Keratinocyte (primary cell): ENCODE data around the gene C2orf72.

Experiments used
- EZH2 ChIP-seq: IDR thresholded peaks from one replicate; pipeline ENCODE4 v1.6.1; 2012; ENCODE audit warnings: inconsistent platforms, mild to moderate bottlenecking, low read length, moderate library complexity
- TF ChIP-seq, protein P1 (sequence below), 3 experiments: IDR thresholded peaks in 1 of 3; conservative IDR thresholded peaks in 1 of 3; optimal IDR thresholded peaks in 1 of 3; 2 replicates in 2 of 3; 3 replicates in 1 of 3; pipeline versions ENCODE3 to v1.5.1; 2011; ENCODE audit warnings: low read length in 3 of 3, mild to moderate bottlenecking in 3 of 3, moderate library complexity in 2 of 3, control low read depth in 1 of 3, inconsistent platforms in 1 of 3; ENCODE audit not compliant: insufficient read depth in 2 of 3; ENCODE audit errors: extremely low read depth in 1 of 3

DNA sequence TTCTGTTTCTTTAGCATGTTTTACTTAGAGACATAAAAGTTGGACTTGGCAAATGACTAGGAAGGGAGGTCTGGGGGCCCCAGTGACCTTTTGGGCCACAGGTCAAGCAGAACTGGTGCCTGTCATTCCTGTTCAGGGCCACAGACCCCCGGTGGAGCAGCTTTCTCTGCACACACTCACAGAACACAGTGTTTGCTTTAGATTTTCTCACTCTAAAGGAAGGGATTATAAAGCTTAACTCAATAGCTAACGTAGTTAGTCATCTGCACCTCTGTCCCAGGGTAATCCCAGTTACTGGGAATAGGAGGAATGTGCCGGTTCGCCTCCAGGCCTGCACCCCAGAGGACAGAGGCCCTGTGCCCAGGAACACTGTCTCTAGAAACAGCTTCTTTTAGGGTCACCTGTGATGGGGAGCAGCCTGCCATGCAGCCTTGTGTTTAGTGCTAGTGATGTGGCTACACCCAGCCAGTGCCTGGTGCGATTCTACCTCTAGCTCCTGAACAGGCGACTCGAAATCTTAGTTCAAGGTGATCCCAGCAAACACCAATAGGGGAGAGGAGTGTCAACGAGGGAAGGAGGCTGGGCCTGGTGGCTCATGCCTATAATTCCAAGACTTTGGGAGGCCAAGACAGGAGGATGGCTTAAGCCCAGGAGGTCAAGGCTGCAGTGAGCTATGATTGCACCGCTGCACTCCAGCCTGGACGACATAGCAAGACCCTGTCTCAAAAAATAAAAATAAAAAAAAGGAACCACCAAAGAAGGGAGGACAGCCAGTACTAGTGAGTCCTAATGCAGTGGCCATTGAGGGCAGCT is 29.8 kb upstream of the C2orf72 start:
- TF ChIP-seq, protein P1, sequence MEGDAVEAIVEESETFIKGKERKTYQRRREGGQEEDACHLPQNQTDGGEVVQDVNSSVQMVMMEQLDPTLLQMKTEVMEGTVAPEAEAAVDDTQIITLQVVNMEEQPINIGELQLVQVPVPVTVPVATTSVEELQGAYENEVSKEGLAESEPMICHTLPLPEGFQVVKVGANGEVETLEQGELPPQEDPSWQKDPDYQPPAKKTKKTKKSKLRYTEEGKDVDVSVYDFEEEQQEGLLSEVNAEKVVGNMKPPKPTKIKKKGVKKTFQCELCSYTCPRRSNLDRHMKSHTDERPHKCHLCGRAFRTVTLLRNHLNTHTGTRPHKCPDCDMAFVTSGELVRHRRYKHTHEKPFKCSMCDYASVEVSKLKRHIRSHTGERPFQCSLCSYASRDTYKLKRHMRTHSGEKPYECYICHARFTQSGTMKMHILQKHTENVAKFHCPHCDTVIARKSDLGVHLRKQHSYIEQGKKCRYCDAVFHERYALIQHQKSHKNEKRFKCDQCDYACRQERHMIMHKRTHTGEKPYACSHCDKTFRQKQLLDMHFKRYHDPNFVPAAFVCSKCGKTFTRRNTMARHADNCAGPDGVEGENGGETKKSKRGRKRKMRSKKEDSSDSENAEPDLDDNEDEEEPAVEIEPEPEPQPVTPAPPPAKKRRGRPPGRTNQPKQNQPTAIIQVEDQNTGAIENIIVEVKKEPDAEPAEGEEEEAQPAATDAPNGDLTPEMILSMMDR (optimal IDR thresholded peaks at IDR 0.05 in 1 of 3, IDR thresholded peaks at IDR 0.05 in 1 of 3, conservative IDR thresholded peaks at IDR 0.05 in 1 of 3; ENCODE audit: extremely low read depth in 1 of 3, insufficient read depth in 2 of 3, low read length in 3 of 3) = no peak
- TF ChIP-seq EZH2 = no peak
